HG03108 (cell line): ENCODE results near the gene RPS19.
A peak's percentile ranks its signal among the peaks of the same experiment; 100 is the strongest.
"Not testable (repeated sequence)": the region's sequence is repeated elsewhere in the genome, so short reads cannot be mapped to it uniquely, and the experiment has no call there.

Experiments used
- ATAC-seq: cut with Tn5 transposase; IDR thresholded peaks from one replicate; pipeline ENCODE4 v1.9.1; 2021; ENCODE audit warnings: moderate library complexity; ENCODE audit not compliant: unreplicated experiment

Gene RPS19

DNA sequence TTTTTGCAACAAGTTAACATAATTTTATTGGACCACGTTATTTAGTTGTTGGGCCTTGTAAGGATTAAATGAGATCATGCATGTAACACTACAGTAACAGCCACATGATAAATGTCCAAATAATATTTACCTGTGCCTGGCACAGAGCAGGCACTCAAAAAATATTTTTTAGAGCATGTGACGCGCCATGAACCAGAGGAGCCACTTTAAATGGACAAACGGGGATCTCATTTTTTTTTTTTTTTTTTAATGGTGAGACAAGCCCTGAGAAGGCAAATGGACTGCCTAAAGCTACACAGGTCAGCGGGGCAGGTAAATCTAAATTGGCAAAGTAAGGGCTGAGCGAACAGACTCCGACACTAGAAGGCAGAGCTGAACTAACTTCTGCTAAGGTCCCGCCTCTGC is 840 bp upstream of the RPS19 start:
- no peak for ATAC-seq

DNA sequence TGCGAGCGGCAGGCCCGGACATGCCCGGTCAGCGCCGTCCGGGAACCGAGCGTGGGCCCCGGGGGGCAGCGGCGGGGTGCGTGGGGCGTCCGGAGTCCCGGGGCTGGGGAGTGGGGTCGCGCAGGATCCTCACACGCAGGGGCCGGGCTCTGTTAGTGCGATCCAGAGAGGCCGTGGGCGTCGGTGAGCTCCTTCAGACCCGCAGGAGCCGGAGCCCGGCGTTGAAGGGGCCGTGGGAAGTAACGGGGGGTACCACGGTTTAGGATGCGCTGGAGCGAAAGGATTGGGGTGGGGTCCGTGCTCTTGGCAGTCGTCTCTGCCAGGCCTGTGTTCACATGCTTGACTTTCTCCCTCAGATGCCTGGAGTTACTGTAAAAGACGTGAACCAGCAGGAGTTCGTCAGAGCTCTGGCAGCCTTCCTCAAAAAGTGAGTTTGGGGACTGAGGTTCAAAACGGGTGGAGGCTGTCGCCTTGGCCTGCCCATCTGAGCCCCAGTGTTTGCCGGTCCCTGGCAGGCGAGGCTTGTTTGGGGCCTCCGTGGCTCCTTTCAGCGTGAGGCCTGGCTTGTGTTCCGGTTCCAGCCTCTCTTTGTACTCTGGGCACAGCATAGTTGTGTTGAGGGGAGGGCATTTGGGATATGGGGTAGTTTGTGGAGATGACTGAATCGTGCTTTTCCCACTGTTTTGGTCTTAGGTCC is 512 bp downstream of the RPS19 start:
- no peak for ATAC-seq

DNA sequence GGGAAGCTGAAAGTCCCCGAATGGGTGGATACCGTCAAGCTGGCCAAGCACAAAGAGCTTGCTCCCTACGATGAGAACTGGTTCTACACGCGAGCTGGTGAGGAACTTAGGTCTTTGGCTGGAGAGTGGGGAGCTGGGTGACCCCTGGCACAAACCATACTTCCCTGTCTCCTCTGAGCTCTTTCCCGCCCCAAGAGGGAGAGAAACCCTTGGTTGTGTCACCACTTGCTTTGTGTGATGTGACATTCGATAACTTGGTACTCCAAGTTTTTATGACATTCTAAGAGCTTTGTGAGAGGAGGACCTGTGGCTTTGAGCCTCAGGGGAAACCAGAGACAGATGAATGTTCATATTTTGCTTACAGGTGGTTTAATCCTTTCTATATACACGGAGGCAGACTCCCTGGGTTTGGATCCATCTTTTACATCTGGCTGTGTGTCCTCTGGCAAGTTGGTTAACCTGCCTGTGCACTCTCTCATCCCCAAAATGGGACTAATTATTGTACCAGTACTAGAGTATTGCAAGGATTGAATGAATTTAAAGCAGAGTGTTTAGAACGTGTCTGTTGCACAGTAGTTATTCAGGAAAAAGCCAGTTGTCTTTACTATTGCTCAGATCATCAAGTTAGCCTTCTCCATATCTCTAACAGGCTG is 1.2 kb downstream of the RPS19 start:
- ATAC-seq = no peak

DNA sequence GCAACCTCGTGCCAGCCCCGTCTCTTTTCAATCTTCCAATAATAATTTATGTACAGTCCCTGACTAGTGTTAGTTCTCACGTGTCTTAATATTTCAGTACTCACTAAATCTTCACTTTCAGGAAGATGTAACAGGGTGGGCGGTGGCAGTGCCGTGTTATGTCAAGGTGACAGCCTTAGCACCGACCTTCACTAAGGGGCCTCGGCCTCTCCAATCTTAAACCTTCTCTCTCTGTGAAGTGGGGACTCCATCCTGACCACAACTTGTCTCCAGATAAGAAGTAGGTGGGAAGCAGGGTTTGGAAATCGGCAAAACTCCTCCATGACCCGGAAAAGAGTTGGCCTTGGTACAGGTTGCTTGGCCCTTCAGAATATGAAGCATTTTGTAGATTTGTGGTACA is 1.8 kb downstream of the RPS19 start:
- ATAC-seq = no peak

DNA sequence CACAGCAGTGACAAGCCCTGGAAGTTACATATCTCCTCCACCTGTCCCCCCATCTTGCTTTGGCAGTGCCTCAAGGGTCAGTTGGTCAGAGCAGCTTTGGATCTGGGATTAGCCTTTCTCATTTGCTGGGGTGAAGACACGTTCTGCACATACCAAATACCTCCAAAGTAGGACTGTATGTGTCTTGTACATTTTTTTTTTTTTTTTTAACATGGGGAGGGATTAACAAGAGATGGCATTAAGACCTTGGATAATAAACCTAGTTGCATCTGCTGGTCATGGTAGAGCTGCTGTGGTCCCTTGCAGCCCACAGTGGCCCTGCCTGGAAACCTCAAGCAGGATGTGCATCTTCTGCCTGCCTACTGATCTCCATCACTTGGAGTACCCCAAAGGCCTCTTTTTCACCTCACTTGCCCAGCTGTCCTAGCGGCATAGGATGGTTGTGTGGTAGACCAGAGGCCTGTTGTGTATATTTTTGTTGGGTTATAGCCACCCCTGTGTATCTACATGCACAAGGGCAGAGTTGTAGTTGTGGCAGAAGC is 2.5 kb downstream of the RPS19 start:
- no peak for ATAC-seq

DNA sequence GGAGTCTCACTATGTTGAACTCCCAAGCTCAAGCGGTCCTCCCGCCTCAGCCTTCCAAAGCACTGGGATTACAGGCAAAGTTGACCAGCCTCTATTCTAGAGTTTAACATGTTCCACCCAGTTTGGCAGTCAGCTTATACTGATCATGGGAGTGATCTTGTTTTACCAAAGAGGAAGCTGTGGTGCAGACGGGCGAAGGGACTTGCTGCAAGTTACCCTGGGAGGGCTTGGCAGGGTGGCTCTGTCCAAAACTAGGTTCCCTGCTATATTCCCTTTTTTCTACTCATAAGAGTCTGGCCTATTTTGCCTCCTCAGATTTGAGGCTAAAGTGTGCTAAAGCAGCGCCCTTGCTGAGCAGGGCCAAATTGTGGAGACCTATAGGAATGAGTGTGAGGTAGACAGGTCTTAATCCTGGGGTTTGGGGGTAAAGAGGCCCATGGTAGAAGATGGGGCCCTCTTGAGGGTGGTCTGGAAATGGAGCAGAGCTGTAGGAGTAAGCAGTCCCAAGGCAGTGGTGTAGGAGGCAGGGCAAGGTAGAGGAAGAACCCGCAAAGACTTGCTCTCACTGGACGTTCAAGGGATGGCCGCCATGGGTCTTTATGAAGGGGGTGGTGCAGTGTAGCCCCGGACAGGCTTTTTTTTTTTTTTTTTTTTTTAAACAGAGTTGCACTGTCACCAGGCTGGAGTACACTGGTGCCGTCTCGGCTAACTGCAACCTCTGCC is 3.3 kb downstream of the RPS19 start:
- no peak for ATAC-seq

DNA sequence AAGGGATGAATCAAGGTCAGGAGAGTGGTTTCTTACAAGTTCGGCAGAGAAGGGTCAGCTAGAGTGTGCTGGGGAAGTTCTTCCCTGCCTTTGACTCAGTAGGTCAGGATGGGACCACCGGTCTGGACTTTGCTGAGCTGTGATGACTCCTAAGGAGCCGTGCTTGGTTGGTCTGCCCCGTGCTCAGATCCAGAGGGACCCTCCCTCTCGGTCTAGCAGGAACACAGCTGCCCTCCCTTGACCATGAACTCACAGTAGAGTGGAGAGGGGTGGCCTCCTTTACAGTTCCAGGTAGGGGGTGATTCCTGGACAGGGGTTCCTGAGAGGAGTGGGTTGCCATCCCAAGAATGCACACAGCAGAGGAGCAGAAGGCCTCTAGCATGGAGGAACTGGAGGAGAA is 4.3 kb downstream of the RPS19 start:
- no peak for ATAC-seq

DNA sequence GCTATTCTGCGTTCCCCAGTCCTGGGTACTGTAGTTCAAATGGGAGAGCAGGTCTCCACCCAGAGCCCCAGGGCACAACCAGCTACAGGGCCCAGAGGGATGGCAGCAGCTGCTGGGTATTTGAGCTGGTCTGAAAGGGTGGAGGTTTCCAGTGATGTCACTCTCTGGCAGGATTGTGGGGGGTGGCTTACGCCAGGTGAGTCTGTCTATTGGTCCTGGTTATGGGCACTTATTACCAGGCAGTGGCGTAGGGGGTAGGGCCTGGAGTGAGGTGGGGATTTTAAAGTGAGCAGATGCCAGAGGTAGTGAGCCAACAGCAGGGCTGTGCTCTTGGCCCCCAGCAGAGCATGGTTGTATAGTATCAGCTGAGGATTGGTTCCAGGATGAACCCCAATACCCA is 6.2 kb downstream of the RPS19 start:
- ATAC-seq = no peak

DNA sequence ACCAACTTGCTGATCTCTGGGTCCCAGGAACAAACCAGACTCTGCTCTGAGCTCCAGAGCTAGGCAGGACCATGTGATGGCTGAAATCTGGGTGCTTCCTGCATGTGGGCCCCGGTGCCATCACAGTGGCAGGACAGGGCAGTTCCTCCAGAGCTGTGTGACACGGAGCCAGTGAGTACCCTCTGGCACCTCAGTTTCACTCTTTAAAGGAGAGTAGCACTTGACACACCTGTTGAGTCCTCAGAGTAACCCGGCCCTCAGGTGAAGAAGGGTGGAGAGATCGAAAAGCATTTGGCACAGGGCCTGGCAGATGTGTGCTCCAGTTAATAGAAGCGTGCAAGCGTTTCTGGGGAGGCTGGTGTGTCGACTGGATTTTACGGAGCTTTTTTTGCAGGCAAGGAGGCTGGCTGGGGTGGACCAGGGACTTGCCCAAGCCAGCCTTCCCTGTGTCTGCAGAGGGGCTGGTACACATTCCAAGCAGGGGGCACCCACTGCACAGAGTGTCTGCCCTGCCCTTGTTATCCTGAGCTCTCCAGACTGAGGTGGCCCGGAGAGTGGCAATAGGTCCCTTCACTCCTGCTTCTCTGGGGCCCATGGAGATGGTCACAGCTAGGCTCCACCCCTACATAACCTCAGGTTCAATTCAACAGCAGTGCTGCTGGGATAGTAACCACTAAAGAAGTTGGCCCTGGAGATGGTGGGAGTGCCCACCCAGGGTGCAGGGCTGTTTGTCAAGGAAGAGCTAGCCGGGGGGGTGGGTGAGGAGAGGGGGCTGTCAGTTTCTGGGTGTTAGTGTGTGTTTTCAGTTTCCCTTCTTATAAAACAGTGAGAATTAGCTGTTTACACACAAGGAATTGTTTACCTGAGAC is 8.3 kb downstream of the RPS19 start:
- ATAC-seq = no peak

DNA sequence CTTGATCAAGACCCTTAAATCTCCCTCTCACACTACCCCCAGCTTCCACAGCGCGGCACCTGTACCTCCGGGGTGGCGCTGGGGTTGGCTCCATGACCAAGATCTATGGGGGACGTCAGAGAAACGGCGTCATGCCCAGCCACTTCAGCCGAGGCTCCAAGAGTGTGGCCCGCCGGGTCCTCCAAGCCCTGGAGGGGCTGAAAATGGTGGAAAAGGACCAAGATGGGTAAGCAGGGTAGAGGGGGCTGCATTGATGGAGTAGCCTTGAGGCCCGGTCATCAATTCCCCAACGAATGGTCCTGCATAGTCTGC is 8.9 kb downstream of the RPS19 start:
- no peak for ATAC-seq

DNA sequence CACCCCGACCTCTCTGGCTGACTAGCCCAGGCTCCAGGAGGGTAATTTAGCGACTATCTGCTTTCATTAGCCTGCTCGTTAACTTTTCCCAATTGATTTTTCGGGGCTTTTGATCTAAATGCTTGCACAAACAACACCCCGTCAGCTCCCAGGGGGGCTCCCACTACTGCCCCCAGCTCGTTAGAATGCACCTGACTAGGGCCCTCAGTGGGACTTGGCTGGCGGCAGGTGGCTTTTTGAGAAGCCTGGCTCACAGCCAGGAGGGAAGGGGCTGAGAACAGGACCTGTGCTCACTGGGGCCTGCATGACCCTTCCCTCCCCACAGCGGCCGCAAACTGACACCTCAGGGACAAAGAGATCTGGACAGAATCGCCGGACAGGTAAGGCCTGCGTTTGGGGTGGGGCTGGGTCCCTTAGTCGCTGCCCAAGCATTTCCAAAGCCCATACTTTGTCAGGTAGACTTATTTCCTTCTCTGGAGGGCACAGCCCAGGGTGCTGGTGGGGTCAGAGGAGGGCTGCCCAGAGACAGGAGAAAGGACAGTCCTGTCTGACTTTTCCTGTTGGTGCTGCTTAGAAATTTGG is 9.4 kb downstream of the RPS19 start:
- ATAC-seq = no peak

DNA sequence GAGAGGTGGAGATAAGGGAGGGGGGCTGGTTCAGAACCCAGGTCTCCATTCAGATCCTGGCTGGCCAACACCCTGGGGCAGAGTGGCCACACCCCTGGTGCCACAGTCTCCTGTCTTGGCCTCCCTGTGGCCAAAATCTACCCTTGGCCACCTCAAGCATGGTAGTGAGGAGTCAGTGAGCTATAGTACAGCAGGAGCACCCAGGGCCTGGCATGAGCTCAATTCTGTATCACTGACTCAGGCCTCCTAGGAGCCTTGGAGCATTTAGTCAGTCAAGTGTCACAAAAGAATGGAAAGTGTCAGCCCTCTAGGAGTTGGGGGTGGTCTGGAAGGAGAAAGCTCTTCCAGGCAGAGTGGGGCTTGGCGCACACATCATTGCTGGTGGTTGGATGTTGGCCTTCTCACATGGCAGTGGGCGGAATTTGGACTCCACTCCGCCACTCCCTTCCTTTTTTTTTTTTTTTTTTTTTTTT is 10.4 kb downstream of the RPS19 start:
- ATAC-seq = no peak

DNA sequence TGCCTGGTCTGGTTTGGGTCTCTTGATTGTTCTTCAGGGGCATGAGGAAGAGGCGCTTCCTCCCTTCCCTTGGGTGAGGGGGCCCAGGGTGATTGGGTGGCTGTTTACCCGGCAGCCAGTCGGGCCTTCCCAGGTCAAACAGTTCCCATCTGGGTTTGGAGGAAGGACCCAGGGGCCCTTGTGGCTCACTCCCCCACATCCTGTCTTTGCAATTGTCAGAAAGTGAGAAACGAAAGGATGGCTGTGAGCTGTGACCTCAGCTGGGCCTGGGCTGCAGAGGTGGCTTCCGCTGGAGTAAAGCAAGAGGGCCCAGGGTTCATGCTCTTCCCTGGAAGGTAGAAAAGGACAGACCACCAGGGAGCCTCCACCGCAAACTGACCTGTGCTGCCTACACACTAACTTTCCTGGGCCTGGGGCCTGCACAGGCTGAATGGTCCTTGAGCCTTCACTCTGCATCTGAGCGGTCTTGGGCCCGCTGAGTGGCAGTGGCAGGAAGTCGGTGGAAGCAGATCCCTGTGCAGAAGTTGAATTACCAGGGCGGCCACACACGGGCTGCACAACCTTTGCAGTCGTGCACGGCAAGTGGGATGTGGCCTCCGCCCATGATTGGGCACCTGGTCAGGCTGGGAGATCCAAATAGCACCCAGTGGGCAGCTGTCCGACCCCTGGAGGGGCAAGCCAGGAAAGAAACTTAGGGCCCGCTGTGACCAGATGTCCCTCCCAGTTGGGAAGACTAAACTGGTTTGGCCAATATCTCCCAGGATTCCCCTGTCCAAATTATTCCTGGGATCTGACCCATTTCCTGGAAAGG is 11.7 kb downstream of the RPS19 start:
- peak; percentile 43 for ATAC-seq

DNA sequence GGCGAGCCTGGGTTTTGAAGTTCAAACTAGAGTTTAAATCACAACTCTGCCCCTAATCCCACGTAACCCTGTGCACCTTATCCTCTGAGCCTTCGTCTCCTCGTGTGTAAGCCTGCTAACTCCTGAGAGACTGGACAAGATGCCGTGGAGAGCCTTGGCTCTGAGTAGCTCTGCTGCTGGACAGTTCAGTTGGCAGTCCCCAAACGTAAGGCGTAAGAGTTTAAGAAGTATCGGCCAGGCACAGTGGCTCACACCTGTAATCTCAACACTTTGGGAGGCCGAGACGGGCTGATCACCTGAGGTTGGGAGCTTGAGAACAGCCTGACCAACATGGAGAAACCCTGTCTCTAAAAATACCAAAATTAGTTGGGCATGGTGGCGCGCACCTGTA is 12.3 kb downstream of the RPS19 start:
- no peak for ATAC-seq

DNA sequence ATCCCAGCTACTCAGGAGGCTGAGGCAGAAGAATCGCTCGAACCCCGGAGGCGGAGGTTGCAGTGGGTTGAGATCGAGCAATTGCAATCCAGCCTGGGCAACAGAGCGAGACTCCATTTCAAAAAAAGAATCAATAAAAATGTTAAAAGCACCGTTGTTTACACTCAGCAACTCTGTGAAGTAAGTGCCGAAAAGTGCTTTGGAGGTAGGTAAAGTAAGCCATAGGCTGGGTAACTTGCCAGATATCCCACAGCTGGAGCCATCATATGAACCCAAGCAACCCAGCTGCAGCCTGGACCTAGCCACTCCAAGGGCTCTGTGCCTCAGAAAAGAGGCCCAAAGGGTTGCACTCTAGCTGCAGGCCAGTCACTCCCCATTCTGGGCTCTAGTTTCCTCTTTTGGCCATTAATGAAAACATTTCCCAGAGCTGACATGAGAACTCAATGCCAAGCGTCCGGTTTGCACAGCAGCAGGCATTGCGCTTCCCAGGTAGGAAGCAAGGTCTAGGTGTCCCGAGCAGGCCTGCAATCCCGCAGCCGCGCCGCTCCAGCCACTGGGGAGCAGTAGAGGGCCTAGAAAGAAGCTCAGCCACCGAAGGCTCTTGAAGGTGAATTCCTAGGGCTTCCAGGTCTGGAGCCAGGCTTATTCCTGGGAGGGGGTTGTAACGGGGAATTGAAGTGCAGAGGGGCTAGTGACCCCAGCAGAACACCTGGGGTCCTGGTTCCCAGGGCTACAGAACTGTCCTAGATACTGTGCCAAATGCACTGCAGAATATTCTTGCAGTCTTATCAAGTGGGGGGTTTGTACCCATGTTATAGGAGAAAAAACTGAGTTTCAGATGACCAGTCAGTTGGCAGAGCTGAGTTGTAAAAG is 13.0 kb downstream of the RPS19 start:
- ATAC-seq = no peak

DNA sequence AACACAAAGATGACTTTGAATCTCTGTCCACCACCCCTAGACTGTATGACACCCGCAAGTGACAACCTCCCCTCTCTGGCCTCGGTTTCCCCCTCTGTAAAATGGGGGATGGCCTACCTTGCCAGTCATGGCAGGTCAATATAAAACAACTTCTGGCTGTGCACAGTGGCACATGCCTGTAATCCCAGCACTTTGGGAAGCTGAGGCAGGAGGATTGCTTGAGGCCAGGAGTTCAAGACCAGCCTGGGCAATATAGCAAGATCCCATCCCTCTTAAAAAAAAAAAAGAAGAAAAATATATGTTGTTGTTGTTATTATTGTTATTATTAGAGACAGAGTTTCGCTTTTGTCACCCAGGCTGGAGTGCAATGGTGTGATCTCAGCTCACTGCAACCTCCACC is 15.9 kb downstream of the RPS19 start:
- ATAC-seq = not testable (repeated sequence)

DNA sequence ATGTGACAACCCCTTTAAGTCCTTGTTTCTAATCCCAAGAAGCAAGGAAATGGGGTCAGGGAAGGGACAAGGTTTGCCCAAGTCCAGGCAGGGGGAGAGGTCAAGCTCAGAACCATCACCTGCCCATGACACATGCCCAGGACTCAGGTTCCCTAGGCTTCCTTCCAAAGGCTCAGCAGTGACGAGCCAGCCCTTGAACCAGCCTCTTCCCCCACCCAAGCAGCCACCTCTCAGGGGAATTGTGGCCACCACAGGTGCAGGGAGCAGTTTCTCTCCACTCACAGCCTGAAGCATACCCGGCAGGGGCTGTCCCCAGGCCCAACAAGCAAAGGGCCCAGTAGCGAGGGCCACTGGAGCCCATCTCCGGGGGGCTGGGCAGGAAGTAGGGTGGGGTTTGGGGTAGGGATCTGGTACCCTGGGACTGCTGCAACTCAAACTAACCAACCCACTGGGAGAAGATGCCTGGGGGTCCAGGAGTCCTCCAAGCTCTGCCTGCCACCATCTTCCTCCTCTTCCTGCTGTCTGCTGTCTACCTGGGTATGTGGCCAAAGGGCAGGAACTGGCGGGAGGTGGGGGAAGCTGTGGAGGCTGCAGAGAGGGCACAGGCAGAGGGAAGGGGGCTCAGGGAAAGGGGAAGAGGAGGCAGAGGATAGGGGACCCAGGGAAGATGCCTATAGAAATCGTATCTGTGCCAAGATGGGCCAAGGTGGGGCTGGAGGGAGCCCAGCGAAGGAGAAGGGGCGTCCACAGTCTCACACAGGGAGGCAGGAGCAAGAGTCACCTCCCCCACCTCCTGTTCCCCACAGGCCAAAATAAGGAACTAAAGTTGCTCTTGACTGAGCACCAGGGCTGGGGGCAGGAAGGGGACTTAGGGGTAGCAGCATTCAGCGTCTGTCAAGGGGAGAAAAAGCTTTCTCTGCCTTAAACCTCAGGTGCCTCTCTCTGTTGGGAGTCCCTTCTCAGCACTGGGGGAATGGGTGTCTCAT is 17.1 kb downstream of the RPS19 start, which contains the start of gene CD79A:
TSS of gene CD79A (plus strand) at position 433 of the 986 bp plus-strand sequence. CDS start at position 459, 26 bp downstream.
- peak; percentile 63 for ATAC-seq
